ENCODE measurements around the gene ITPKA. TPM values are rescaled to one million over a fixed set of nuclear protein-coding genes. Genes with fewer than 3 reads are reported as not detected.

Gene ITPKA
- total and polyA plus RNA-seq, 12 donors = 0.55 to 6.8 (median 1.6) TPM

GRCh38 chr15:41495736-41496599, 2.3 kb downstream of the ITPKA start:
- intact Hi-C loops (cut with DNase I) = loop anchor here in 1 of 10 donors (10.0 kb wide), 1 partner anchor 59 kb away; the partner anchor contains the start of gene TYRO3
- Histone ChIP-seq H3K4me1 (peaks cover 7 to 42% (median 34%) of the 10 kb centered on the region in 9 donors), H3K36me3 (no peaks in the 10 kb centered on the region), H3K4me3 (peak overlapping the region in 9 of 10 donors; percentile 26 to 91 (median 69)), H3K27me3 (peaks cover 7 to 96% (median 64%) of the 10 kb centered on the region in 7 donors), H3K9me3 (no peaks in the 10 kb centered on the region), H3K27ac (no peak overlapping the region)
- no peak for TF ChIP-seq CTCF (IDR thresholded peaks at IDR 0.05)
- DNase-seq (peak in 1 of 2 donors; percentile 30), ATAC-seq (peak in 6 of 8 donors; percentile 14 to 35 (median 25))
- 30 to 35% methylated on average over 57 to 59 of the region's 59 CpGs for WGBS, 2 donors

GRCh38 chr15:41498657-41499056, 5.0 kb downstream of the ITPKA start:
- DNase-seq (no peak), ATAC-seq (no peak)
- 90 to 96% methylated on average over 2 of the region's 2 CpGs for WGBS, 2 donors
- intact Hi-C loops (cut with DNase I) = loop anchor here in 1 of 10 donors (10.0 kb wide), 1 partner anchor 56 kb away; the partner anchor contains the start of gene TYRO3
- Histone ChIP-seq H3K4me3 (no peak overlapping the region), H3K9me3 (no peaks in the 10 kb centered on the region), H3K27me3 (peaks cover 27 to 97% (median 82%) of the 10 kb centered on the region in 7 donors), H3K27ac (no peak overlapping the region), H3K4me1 (peaks cover 15 to 49% (median 41%) of the 10 kb centered on the region in 9 donors), H3K36me3 (no peaks in the 10 kb centered on the region)
- TF ChIP-seq CTCF (IDR thresholded peaks at IDR 0.05) = no peak

GRCh38 chr15:41499109-41499851, 5.6 kb downstream of the ITPKA start:
- Histone ChIP-seq H3K4me1 (peaks cover 12 to 46% (median 38%) of the 10 kb centered on the region in 9 donors), H3K9me3 (no peaks in the 10 kb centered on the region), H3K36me3 (no peaks in the 10 kb centered on the region), H3K27me3 (peaks cover 26 to 95% (median 85%) of the 10 kb centered on the region in 7 donors), H3K4me3 (no peak overlapping the region), H3K27ac (no peak overlapping the region)
- TF ChIP-seq CTCF (IDR thresholded peaks at IDR 0.05) = no peak
- ATAC-seq (no peak), DNase-seq (no peak)
- 92% methylated on average over 6 of the region's 6 CpGs for WGBS, 2 donors
- intact Hi-C loops (cut with DNase I) = loop anchor here in 1 of 10 donors (10.0 kb wide), 1 partner anchor 56 kb away; the partner anchor contains the start of gene TYRO3
